ENCODE results near the gene ZNF853. TPM values are rescaled to one million over a fixed set of nuclear protein-coding genes. Genes with fewer than 3 reads are reported as not detected.

Gene ZNF853
- total and polyA plus RNA-seq, 2 of the 8 experiments (the other 6 are each of a cell fraction or from before 2014, with no cell fraction given), result 4.3 to 5.7 TPM

- Histone ChIP-seq H4K20me1 (replicated peaks in 1 of 2; ENCODE audit: control insufficient read depth in 1 of 2, insufficient read depth in 2 of 2, low read length in 2 of 2) (peaks cover 3 to 5% of the 10 kb centered on the region in 2 experiments), H2BK15ac (ENCODE audit: low read length) (no peak overlapping the region), H4K91ac (replicated peaks; ENCODE audit: insufficient read length, low read length) (no peak overlapping the region), H4K8ac (ENCODE audit: extremely low read depth, insufficient read depth, low read length) (no peak overlapping the region), H3K79me1 (ENCODE audit: low read depth, low read length) (peaks cover 2% of the 10 kb centered on the region; the same call in 1 of the 2 replicates), H3K4me2 (ENCODE audit: insufficient read depth in 1 of 2, low read depth in 2 of 2, low read length in 2 of 2) (no peak overlapping the region), H3K4me1 (replicated peaks in 1 of 4; ENCODE audit: control insufficient read depth in 3 of 4, insufficient read depth in 4 of 4, low read length in 3 of 4) (no peaks in the 10 kb centered on the region), H3K9ac (replicated peaks in 1 of 4; ENCODE audit: extremely low read depth in 1 of 4, low read depth in 3 of 4, low read length in 3 of 4) (no peak overlapping the region), H2BK12ac (ENCODE audit: low read depth, low read length) (no peak overlapping the region), H3K79me2 (ENCODE audit: control insufficient read depth in 1 of 2, insufficient read depth in 2 of 2, low read length in 2 of 2) (no peaks in the 10 kb centered on the region), H3K36me3 (ENCODE audit: control insufficient read depth in 2 of 4, insufficient read depth in 4 of 4, low read length in 3 of 4) (peaks cover 5 to 21% (median 7%) of the 10 kb centered on the region in 4 experiments; a peak in 4 of 8 replicates), H3K9me3 (ENCODE audit: insufficient read depth in 2 of 2, low read depth in 1 of 2, low read length in 1 of 2) (no peaks in the 10 kb centered on the region; a peak in 1 of 4 replicates), H3K18ac (ENCODE audit: extremely low read depth, low read length) (no peak overlapping the region), H4K5ac (ENCODE audit: insufficient read length, low read depth, low read length) (no peak overlapping the region), H3K4ac (replicated peaks; ENCODE audit: insufficient read length, low read depth, low read length) (no peak overlapping the region), H3K27ac (ENCODE audit: low read depth, low read length) (no peak overlapping the region), H3K23me2 (ENCODE audit: low read depth, low read length) (no peaks in the 10 kb centered on the region), H3K4me3 (ENCODE audit: extremely low read depth in 1 of 4, insufficient read depth in 2 of 4, low read depth in 3 of 4, low read length in 4 of 4) (no peak overlapping the region), H2BK120ac (replicated peaks; ENCODE audit: low read depth, low read length) (no peak overlapping the region), H2BK5ac (ENCODE audit: low read depth, low read length) (no peak overlapping the region), H3K14ac (ENCODE audit: insufficient read length) (no peak overlapping the region), H2BK20ac (ENCODE audit: low read length) (no peak overlapping the region), H2AFZ (ENCODE audit: low read length) (no peak overlapping the region), H3K23ac (ENCODE audit: insufficient read length) (no peak overlapping the region), H3K56ac (replicated peaks; ENCODE audit: insufficient read length, low read depth, low read length) (no peak overlapping the region), H2AK5ac (ENCODE audit: low read depth, low read length) (no peak overlapping the region), H3K27me3 (replicated peaks in 1 of 4; ENCODE audit: control insufficient read depth in 3 of 4, extremely low read depth in 1 of 4, insufficient read depth in 3 of 4, low read length in 3 of 4) (no peaks in the 10 kb centered on the region)
- FAIRE-seq (no peak), DNase-seq (ENCODE audit: low read depth in 1 of 2, low spot score in 2 of 2) (no peak)
- 91% methylated on average over 59 of the region's 67 CpGs; no CpG with 5 or more reads in 1 of the 2 experiments for WGBS, 2 experiments (ENCODE audit: extremely low coverage in 1 of 2, insufficient coverage in 1 of 2, insufficient read length in 1 of 2, insufficient replicate concordance in 2 of 2, low coverage in 1 of 2, low lambda C conversion rate in 2 of 2, missing lambda C conversion rate in 1 of 2)
- ChIA-PET POLR2A (ENCODE audit: partially characterized antibody) (interaction anchor here (1.3 kb wide), 1 partner anchor 12 kb away, joined by 3 read pairs; no protein-coding TSS in a partner anchor), CTCF (ENCODE audit: partially characterized antibody) (interaction anchor here (0.7 to 1.0 kb wide), 3 partner anchors 23 to 107 kb away, joined by 3 read pairs; no protein-coding TSS in a partner anchor)
- no peak for TF ChIP-seq CREB1 (IDR thresholded peaks at IDR 0.05)
- TF ChIP-seq POU5F1 (IDR thresholded peaks at IDR 0.05; ENCODE audit: low read depth, low read length), result no peak
- TF ChIP-seq NRF1 (IDR thresholded peaks at IDR 0.05; ENCODE audit: low read depth, low read length), result no peak
- TF ChIP-seq FOSL1 (IDR thresholded peaks at IDR 0.05; ENCODE audit: insufficient read depth, low read depth, low read length), result no peak
- no peak for TF ChIP-seq SUZ12 (IDR thresholded peaks at IDR 0.05; ENCODE audit: low read length)
- no peak for TF ChIP-seq RAD21 (IDR thresholded peaks at IDR 0.05 in 1 of 2, conservative IDR thresholded peaks at IDR 0.05 in 1 of 2; ENCODE audit: low read depth in 2 of 2, low read length in 2 of 2)
- TF ChIP-seq TAF7 (optimal IDR thresholded peaks at IDR 0.05; ENCODE audit: borderline replicate concordance, low read depth, low read length), result no peak
- TF ChIP-seq RBBP5 (IDR thresholded peaks at IDR 0.05; ENCODE audit: borderline replicate concordance, low read depth, low read length), result no peak
- no peak for TF ChIP-seq KDM1A (IDR thresholded peaks at IDR 0.05; ENCODE audit: borderline replicate concordance, low read length)
- TF ChIP-seq EZH2 (IDR thresholded peaks at IDR 0.05; ENCODE audit: low read depth, low read length, severe bottlenecking), result no peak
- TF ChIP-seq USF2 (IDR thresholded peaks at IDR 0.05; ENCODE audit: low read length), result no peak
- no peak for TF ChIP-seq TCF12 (IDR thresholded peaks at IDR 0.05; ENCODE audit: low read depth, low read length)
Measured at GRCh38 chr7:6622134-6622710, 6.8 kb downstream of the ZNF853 start.
